Fibroblast of skin of right biceps (primary cell): ENCODE data around the gene NXN.
A peak's percentile ranks its signal among the peaks of the same experiment; 100 is the strongest.
"Not testable (repeated sequence)": the region's sequence is repeated elsewhere in the genome, so short reads cannot be mapped to it uniquely, and the experiment has no call there.

Experiments used
- DNase-seq: peaks from one replicate; pipeline ENCODE4 v3.0.0-alpha.2; 2013

The NXN gene

GRCh38 chr17:952592-952991 is 27.0 kb downstream of the NXN start:
- DNase-seq: not testable (repeated sequence)

- DNase-seq: peak; percentile 97
Observed at GRCh38 chr17:951325-952132, 28.0 kb downstream of the NXN start.

- no peak for DNase-seq
Observed at GRCh38 chr17:949623-950303, 29.8 kb downstream of the NXN start.

GRCh38 chr17:948284-948852 is 31.2 kb downstream of the NXN start:
- peak; percentile 64 for DNase-seq

- DNase-seq: no peak
Observed at GRCh38 chr17:946510-947236, 32.9 kb downstream of the NXN start.

GRCh38 chr17:945672-946071 is 33.9 kb downstream of the NXN start:
- no peak for DNase-seq

GRCh38 chr17:944266-944826 is 35.2 kb downstream of the NXN start:
- DNase-seq: no peak

- no peak for DNase-seq
Observed at GRCh38 chr17:935485-935884, 44.1 kb downstream of the NXN start.

- peak; percentile 97 for DNase-seq
Observed at GRCh38 chr17:933312-934073, 46.1 kb downstream of the NXN start.

GRCh38 chr17:930258-930657 is 49.3 kb downstream of the NXN start:
- no peak for DNase-seq

GRCh38 chr17:929586-929985 is 50.0 kb downstream of the NXN start:
- no peak for DNase-seq

GRCh38 chr17:927611-928461 is 51.7 kb downstream of the NXN start:
- DNase-seq: peak; percentile 98

- no peak for DNase-seq
Observed at GRCh38 chr17:925817-926216, 53.8 kb downstream of the NXN start.

- DNase-seq: no peak
Observed at GRCh38 chr17:924711-925475, 54.7 kb downstream of the NXN start.

GRCh38 chr17:924306-924705 is 55.3 kb downstream of the NXN start:
- DNase-seq: not testable (repeated sequence)

GRCh38 chr17:923633-924032 is 55.9 kb downstream of the NXN start:
- no peak for DNase-seq

- DNase-seq: peak; percentile 49
Observed at GRCh38 chr17:921161-921560, 58.4 kb downstream of the NXN start.

- DNase-seq: no peak
Observed at GRCh38 chr17:920190-920589, 59.4 kb downstream of the NXN start.

- DNase-seq: peak; percentile 70
Observed at GRCh38 chr17:917941-918740, 61.4 kb downstream of the NXN start.

GRCh38 chr17:917391-917811 is 62.2 kb downstream of the NXN start:
- DNase-seq: peak; percentile 81
